Neural progenitor cell (in vitro differentiated cells): ENCODE data around the gene LINC01488.

Experiments
- CTCF ChIP-seq: fragments of 200-600 bp; sonication (generic); IDR thresholded peaks from 2 replicates; pipeline ENCODE4 v1.5.1; 2017; ENCODE audit warnings: antibody characterized with exemption, mild to moderate bottlenecking
- EZH2 ChIP-seq: fragments of 200-600 bp; sonication (generic); IDR thresholded peaks from 2 replicates; pipeline ENCODE4 v1.6.1; 2017; ENCODE audit warnings: antibody characterized with exemption, mild to moderate bottlenecking, moderate library complexity
- EZH2phosphoT487 ChIP-seq: fragments of 200-600 bp; sonication (generic); IDR thresholded peaks from 2 replicates; pipeline ENCODE4 v1.6.1; 2017; ENCODE audit warnings: antibody characterized with exemption

GRCh38 chr11:69540118-69541000 is 58.9 kb downstream of the LINC01488 start:
- TF ChIP-seq CTCF (peak; percentile 23), EZH2phosphoT487 (no peak), EZH2 (no peak)
